ENCODE measurements around the gene UBASH3A. TPM values are rescaled to one million over a fixed set of nuclear protein-coding genes. Genes with fewer than 3 reads are reported as not detected.

UBASH3A gene
- total RNA-seq, 1 experiment from 2014 or later = not detected

- H3K27ac Mint-ChIP-seq (ENCODE audit: unreplicated experiment) = no peak overlapping the region
- no TSS peak for BruUV-seq (replicated peaks)
- no peaks in the 10 kb centered on the region for H3K36me3 Mint-ChIP-seq (ENCODE audit: insufficient read depth, unreplicated experiment)
- intact Hi-C loops (cut with micrococcal nuclease; ENCODE audit: unreplicated experiment) = no loop called here
- CTCF ChIA-PET = no interaction called here
- H3K4me3 Mint-ChIP-seq (ENCODE audit: low read depth, unreplicated experiment) = no peak overlapping the region
- DNase-seq = no peak
- no peak for TF ChIP-seq CTCF (IDR thresholded peaks at IDR 0.05; ENCODE audit: unreplicated experiment)
- peaks cover 7% of the 10 kb centered on the region for H3K4me1 Mint-ChIP-seq (ENCODE audit: low read depth, unreplicated experiment)
- H3K9me3 Mint-ChIP-seq (ENCODE audit: low read depth, unreplicated experiment) = no peaks in the 10 kb centered on the region
- H3K27me3 Mint-ChIP-seq (ENCODE audit: unreplicated experiment) = no peaks in the 10 kb centered on the region
Observed at GRCh38 chr21:42377211-42377950, 26.3 kb upstream of the UBASH3A start.

GRCh38 chr21:42377951-42378340 is 25.8 kb upstream of the UBASH3A start:
- no TSS peak for BruUV-seq (replicated peaks)
- Mint-ChIP-seq H3K4me1 (ENCODE audit: low read depth, unreplicated experiment) (peaks cover 7% of the 10 kb centered on the region), H3K27ac (ENCODE audit: unreplicated experiment) (no peak overlapping the region), H3K4me3 (ENCODE audit: low read depth, unreplicated experiment) (no peak overlapping the region), H3K27me3 (ENCODE audit: unreplicated experiment) (no peaks in the 10 kb centered on the region), H3K9me3 (ENCODE audit: low read depth, unreplicated experiment) (no peaks in the 10 kb centered on the region), H3K36me3 (ENCODE audit: insufficient read depth, unreplicated experiment) (no peaks in the 10 kb centered on the region)
- no peak for DNase-seq
- intact Hi-C loops (cut with micrococcal nuclease; ENCODE audit: unreplicated experiment) = no loop called here
- CTCF ChIA-PET = no interaction called here
- no peak for TF ChIP-seq CTCF (IDR thresholded peaks at IDR 0.05; ENCODE audit: unreplicated experiment)

- H3K4me1 Mint-ChIP-seq (ENCODE audit: low read depth, unreplicated experiment) = peaks cover 7% of the 10 kb centered on the region
- BruUV-seq (replicated peaks) = no TSS peak
- CTCF ChIA-PET = no interaction called here
- no peak for TF ChIP-seq CTCF (IDR thresholded peaks at IDR 0.05; ENCODE audit: unreplicated experiment)
- H3K36me3 Mint-ChIP-seq (ENCODE audit: insufficient read depth, unreplicated experiment) = no peaks in the 10 kb centered on the region
- intact Hi-C loops (cut with micrococcal nuclease; ENCODE audit: unreplicated experiment) = no loop called here
- DNase-seq = no peak
- no peaks in the 10 kb centered on the region for H3K9me3 Mint-ChIP-seq (ENCODE audit: low read depth, unreplicated experiment)
- no peaks in the 10 kb centered on the region for H3K27me3 Mint-ChIP-seq (ENCODE audit: unreplicated experiment)
- H3K4me3 Mint-ChIP-seq (ENCODE audit: low read depth, unreplicated experiment) = no peak overlapping the region
- H3K27ac Mint-ChIP-seq (ENCODE audit: unreplicated experiment) = no peak overlapping the region
Observed at GRCh38 chr21:42378418-42378817, 25.3 kb upstream of the UBASH3A start.

GRCh38 chr21:42379426-42380215 is 24.1 kb upstream of the UBASH3A start:
- Mint-ChIP-seq H3K27ac (ENCODE audit: unreplicated experiment) (no peak overlapping the region), H3K27me3 (ENCODE audit: unreplicated experiment) (no peaks in the 10 kb centered on the region), H3K4me1 (ENCODE audit: low read depth, unreplicated experiment) (peaks cover 7% of the 10 kb centered on the region), H3K9me3 (ENCODE audit: low read depth, unreplicated experiment) (no peaks in the 10 kb centered on the region), H3K36me3 (ENCODE audit: insufficient read depth, unreplicated experiment) (no peaks in the 10 kb centered on the region), H3K4me3 (ENCODE audit: low read depth, unreplicated experiment) (no peak overlapping the region)
- CTCF ChIA-PET = no interaction called here
- intact Hi-C loops (cut with micrococcal nuclease; ENCODE audit: unreplicated experiment) = loop anchor here (10.0 kb wide), 1 partner anchor 55 kb away; no protein-coding TSS in a partner anchor
- no peak for DNase-seq
- TF ChIP-seq CTCF (IDR thresholded peaks at IDR 0.05; ENCODE audit: unreplicated experiment) = no peak
- no TSS peak for BruUV-seq (replicated peaks)
